ENCODE data around the gene FOXA1. TPM values are rescaled to one million over a fixed set of nuclear protein-coding genes. Genes with fewer than 3 reads are reported as not detected.

The FOXA1 gene
- total RNA-seq, 1 experiment from 2014 or later, result 8.7 TPM

GRCh38 chr14:37585971-37586796 lies 8.9 kb downstream of the FOXA1 start:
- CTCF ChIA-PET, result no interaction called here
- H3K9me3 ChIP-seq (ENCODE audit: control insufficient read depth, insufficient read depth, low read depth, low read length), result no peaks in the 10 kb centered on the region
- POLR2A ChIA-PET, result no interaction called here

GRCh38 chr14:37585101-37585511 lies 9.9 kb downstream of the FOXA1 start:
- Histone ChIP-seq H3K27ac (ENCODE audit: low read length) (no peak overlapping the region), H3K4me3 (ENCODE audit: low read depth in 2 of 2, low read length in 2 of 2) (no peak overlapping the region), H3K27me3 (ENCODE audit: control insufficient read depth, insufficient read depth, low read length) (no peaks in the 10 kb centered on the region), H3K4me1 (ENCODE audit: control insufficient read depth, insufficient read depth, low read length) (no peaks in the 10 kb centered on the region; the same call in 1 of the 2 replicates), H3K9me3 (ENCODE audit: control insufficient read depth, insufficient read depth, low read depth, low read length) (no peaks in the 10 kb centered on the region), H3K36me3 (ENCODE audit: control insufficient read depth, insufficient read depth, low read length) (no peaks in the 10 kb centered on the region)
- ATAC-seq (no peak), DNase-seq (ENCODE audit: low read depth, low spot score) (no peak)
- CTCF ChIA-PET, result no interaction called here
- TF ChIP-seq CTCF (IDR thresholded peaks at IDR 0.05) (no peak), SIN3A (IDR thresholded peaks at IDR 0.05; ENCODE audit: borderline replicate concordance, insufficient read depth, low read depth, low read length) (no peak), POLR2AphosphoS5 (IDR thresholded peaks at IDR 0.05; ENCODE audit: low read depth, low read length) (no peak), TCF7L2 (IDR thresholded peaks at IDR 0.05; ENCODE audit: low read depth, low read length) (no peak), REST (IDR thresholded peaks at IDR 0.05; ENCODE audit: insufficient read depth in 1 of 2, low read depth in 2 of 2, low read length in 1 of 2) (no peak)
- BruUV-seq (replicated peaks), result no TSS peak
- in situ Hi-C loops (cut with HindIII; ENCODE audit: low pct_unique_long_range_greater_than_20kb, low sequenced_read_pairs) (no loop called here), intact Hi-C loops (cut with micrococcal nuclease; ENCODE audit: unreplicated experiment) (no loop called here)
- POLR2A ChIA-PET, result no interaction called here

More at GRCh38 chr14:37585971-37586796, 8.9 kb downstream of the FOXA1 start:
- DNase-seq (ENCODE audit: low read depth, low spot score) (no peak), ATAC-seq (no peak)
- Histone ChIP-seq H3K27ac (ENCODE audit: low read length) (no peak overlapping the region), H3K36me3 (ENCODE audit: control insufficient read depth, insufficient read depth, low read length) (no peaks in the 10 kb centered on the region), H3K27me3 (ENCODE audit: control insufficient read depth, insufficient read depth, low read length) (no peaks in the 10 kb centered on the region), H3K4me1 (ENCODE audit: control insufficient read depth, insufficient read depth, low read length) (no peaks in the 10 kb centered on the region; the same call in 1 of the 2 replicates), H3K4me3 (ENCODE audit: low read depth in 2 of 2, low read length in 2 of 2) (no peak overlapping the region)
- no peak for TF ChIP-seq TCF7L2 (IDR thresholded peaks at IDR 0.05; ENCODE audit: low read depth, low read length)
- TF ChIP-seq CTCF (IDR thresholded peaks at IDR 0.05), result no peak
- TF ChIP-seq SIN3A (IDR thresholded peaks at IDR 0.05; ENCODE audit: borderline replicate concordance, insufficient read depth, low read depth, low read length), result no peak
- no peak for TF ChIP-seq REST (IDR thresholded peaks at IDR 0.05; ENCODE audit: insufficient read depth in 1 of 2, low read depth in 2 of 2, low read length in 1 of 2)
- TF ChIP-seq POLR2AphosphoS5 (IDR thresholded peaks at IDR 0.05; ENCODE audit: low read depth, low read length), result no peak
- intact Hi-C loops (cut with micrococcal nuclease; ENCODE audit: unreplicated experiment) (no loop called here), in situ Hi-C loops (cut with HindIII; ENCODE audit: low pct_unique_long_range_greater_than_20kb, low sequenced_read_pairs) (no loop called here)
- BruUV-seq (replicated peaks), result no TSS peak
